ENCODE results near the gene KCNJ18. TPM values are rescaled to one million over a fixed set of nuclear protein-coding genes. Genes with fewer than 3 reads are reported as not detected.
"Not testable (repeated sequence)": the region's sequence is repeated elsewhere in the genome, so short reads cannot be mapped to it uniquely, and the experiment has no call there.

KCNJ18 gene
- total and polyA plus RNA-seq, 8 donors = not detected

GRCh38 chr17:21665935-21666493 lies 26.3 kb upstream of the KCNJ18 start:
- H3K27ac ChIP-seq; H3K9me3 ChIP-seq; H3K4me3 ChIP-seq; intact Hi-C loops (cut with DNase I); ATAC-seq; H3K27me3 ChIP-seq; FAIRE-seq; H3K36me3 ChIP-seq; H3K4me1 ChIP-seq: not testable (repeated sequence)
- DNase-seq = peak in 2 of 6 donors; percentile 52 to 54
- WGBS, 2 donors = 26 to 35% methylated on average over 2 of the region's 2 CpGs

DNA sequence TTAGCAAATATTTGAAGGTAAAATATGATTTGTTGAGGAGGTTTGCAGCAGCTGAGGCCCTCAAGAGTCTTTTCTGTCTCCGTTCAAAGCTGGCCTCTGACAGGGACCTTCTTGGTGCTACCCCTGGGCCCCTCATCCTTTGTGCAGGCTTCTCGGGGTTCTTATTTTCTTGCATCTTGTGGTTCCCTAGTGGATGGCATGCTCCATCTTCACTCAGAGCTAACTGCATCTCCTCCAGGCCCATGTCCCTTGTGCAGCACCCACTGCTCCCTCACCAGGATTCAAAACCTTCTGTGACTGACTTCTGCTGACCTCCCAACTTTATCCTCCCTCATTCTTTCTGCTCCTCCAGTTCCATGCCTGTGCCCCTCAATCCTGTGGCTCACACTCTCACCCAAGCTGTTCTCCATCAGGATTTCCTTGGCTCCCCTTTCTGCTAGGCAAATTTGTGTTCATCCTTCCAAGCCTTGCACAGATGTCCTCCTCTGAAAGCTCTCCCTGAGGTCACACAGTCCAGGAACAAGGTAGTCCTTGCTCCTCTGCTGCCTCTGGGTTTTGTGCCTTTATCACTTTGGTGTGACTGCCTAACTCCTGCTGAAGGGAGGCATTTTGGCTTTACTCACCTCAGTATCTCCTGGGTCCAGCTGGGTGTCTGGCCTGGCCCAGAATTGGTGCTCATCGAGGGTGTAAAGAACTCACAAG lies 25.5 kb upstream of the KCNJ18 start:
- H3K27ac ChIP-seq; ATAC-seq; FAIRE-seq; H3K4me1 ChIP-seq; H3K36me3 ChIP-seq; H3K27me3 ChIP-seq; H3K4me3 ChIP-seq; H3K9me3 ChIP-seq; intact Hi-C loops (cut with DNase I): not testable (repeated sequence)
- 33 to 39% methylated on average over 3 of the region's 3 CpGs for WGBS, 2 donors
- peak in 2 of 6 donors; percentile 14 to 33 for DNase-seq

GRCh38 chr17:21667413-21668117 lies 24.8 kb upstream of the KCNJ18 start:
- H3K9me3 ChIP-seq; H3K27me3 ChIP-seq; H3K4me3 ChIP-seq; FAIRE-seq; intact Hi-C loops (cut with DNase I); H3K36me3 ChIP-seq; H3K27ac ChIP-seq; ATAC-seq; H3K4me1 ChIP-seq: not testable (repeated sequence)
- WGBS, 2 donors = 31 to 35% methylated on average over 7 of the region's 7 CpGs
- DNase-seq = peak in 3 of 6 donors; percentile 8 to 53 (median 46)

DNA sequence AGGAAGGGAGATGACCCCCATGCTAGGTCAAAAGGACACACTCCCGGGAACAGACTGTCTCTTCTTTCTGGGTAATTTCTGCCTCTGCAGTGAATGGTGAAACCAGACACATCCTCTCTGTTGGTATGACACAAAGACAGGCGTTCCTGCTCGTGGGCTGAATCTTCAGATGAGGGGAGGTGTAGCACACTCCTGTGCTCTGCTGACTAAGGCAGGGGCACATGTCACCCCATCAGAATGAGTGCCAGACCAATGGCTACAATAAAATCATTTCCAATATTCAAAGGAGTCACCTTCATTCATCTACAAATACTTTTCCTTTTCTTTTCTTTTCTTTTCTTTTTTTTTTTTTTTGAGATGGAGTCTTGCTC lies 24.2 kb upstream of the KCNJ18 start:
- ATAC-seq; H3K9me3 ChIP-seq; H3K27me3 ChIP-seq; H3K27ac ChIP-seq; H3K36me3 ChIP-seq; H3K4me3 ChIP-seq; FAIRE-seq; H3K4me1 ChIP-seq; intact Hi-C loops (cut with DNase I): not testable (repeated sequence)
- DNase-seq = peak in 1 of 6 donors; percentile 22
- 45 to 55% methylated on average over 3 of the region's 3 CpGs for WGBS, 2 donors

DNA sequence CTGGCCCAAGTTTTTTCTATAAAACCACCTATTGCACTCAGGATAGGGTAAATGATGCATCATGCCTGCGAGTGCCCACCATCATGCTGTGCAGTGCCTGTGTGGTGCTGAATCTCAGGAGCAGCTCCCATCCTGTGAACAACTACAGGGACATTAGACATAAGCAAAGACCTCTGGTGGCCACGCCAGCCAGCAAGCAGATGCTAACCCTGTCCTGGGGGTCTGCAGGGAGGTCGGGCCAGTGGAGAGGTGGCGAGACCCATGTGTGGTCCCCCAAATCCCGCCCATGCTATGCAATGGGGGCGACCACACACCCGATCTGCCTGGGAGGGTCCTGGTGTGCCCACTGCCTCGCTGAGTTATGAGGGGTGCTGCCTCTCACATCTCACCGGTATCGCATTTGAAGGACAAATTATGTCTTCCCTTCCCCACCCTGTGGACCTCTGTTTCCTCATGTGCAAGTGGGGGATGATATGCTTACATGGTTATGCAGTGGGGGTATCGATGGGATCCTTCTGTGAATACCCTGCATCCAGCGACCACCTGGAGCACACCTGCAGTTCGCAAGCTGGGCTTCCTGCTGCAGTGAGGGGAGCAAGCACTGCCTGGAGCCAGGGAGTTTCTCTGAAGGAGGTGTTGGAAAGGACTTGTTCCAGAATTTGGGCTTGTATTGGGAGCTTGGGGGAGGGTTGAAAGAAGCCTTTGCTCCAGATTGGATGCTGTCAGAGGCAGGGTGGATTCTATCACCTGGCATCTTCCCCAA lies 23.4 kb upstream of the KCNJ18 start:
- DNase-seq = peak in 3 of 6 donors; percentile 7 to 56 (median 54)
- FAIRE-seq; ATAC-seq; H3K4me3 ChIP-seq; H3K27me3 ChIP-seq; H3K4me1 ChIP-seq; intact Hi-C loops (cut with DNase I); H3K9me3 ChIP-seq; H3K36me3 ChIP-seq; H3K27ac ChIP-seq: not testable (repeated sequence)
- WGBS, 2 donors = 58 to 66% methylated on average over 11 to 13 of the region's 13 CpGs

- DNase-seq = peak in 2 of 6 donors; percentile 49 to 52
- H3K4me3 ChIP-seq; H3K27ac ChIP-seq; H3K4me1 ChIP-seq; ATAC-seq; H3K36me3 ChIP-seq; H3K9me3 ChIP-seq; FAIRE-seq; intact Hi-C loops (cut with DNase I); H3K27me3 ChIP-seq: not testable (repeated sequence)
- WGBS, 2 donors = 55 to 61% methylated on average over 10 of the region's 10 CpGs
Measured at GRCh38 chr17:21669616-21670360, 22.5 kb upstream of the KCNJ18 start.

DNA sequence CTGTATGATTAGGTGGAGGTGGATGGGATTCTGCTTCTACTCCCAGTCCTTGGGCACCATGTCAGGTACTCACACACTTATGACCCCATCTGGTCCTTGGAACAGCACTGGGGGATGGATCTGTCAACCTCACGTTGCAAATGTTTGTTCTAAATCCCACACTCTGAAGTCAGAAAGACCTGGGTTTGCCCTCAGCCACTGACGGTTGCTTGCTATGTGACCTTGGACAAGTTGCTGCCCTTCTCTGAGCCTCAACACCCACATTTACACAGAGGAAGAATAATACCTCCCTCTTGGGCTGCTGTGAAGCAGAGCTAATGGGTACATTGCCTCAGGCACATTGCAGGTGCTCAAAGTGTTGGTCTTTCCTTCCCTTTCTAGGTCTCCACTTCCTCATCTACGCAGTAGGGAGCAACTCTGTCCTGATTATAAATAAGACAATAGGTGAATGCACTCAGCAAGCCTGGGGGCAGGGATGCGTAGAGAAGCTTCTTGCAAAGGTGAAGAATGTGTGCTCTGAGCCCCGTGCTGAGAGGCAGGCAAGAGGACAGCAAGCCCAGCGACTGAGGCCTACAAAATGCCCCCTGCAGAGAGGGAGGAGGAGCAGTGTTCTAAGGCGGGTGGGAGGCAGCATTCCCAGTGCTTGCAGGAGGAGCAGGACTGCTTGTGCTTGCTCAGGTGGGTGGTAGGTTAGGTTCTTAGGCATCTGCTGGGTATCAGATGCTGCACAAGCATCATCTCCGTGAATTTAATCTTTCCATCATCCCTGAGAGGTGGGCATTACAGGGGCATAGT lies 21.8 kb upstream of the KCNJ18 start:
- 36 to 38% methylated on average over 8 of the region's 8 CpGs for WGBS, 2 donors
- H3K9me3 ChIP-seq; H3K36me3 ChIP-seq; H3K27me3 ChIP-seq; H3K4me1 ChIP-seq; ATAC-seq; H3K27ac ChIP-seq; FAIRE-seq; intact Hi-C loops (cut with DNase I); H3K4me3 ChIP-seq: not testable (repeated sequence)
- peak in 3 of 6 donors; percentile 3 to 33 (median 24) for DNase-seq

DNA sequence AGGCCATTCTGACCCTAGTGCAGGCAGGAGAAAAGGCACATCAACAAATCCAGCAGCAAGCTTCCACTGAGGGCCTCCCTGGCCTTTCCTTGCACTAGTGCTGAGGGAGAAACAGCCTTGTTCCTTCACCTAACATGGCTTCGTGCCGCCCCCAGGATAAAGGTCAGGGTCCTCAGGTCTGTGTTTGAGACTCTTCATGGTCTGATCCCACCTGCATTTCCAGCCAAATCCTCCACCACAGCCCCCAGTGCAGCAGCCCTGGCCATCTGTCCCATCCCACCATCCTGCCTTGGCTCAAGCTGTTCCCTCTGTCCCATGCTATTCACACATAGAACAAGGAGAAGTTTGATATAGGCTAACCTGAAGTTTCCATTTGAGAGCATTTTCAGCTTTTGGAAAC lies 20.9 kb upstream of the KCNJ18 start:
- H3K36me3 ChIP-seq; H3K27me3 ChIP-seq; H3K27ac ChIP-seq; H3K4me1 ChIP-seq; ATAC-seq; intact Hi-C loops (cut with DNase I); FAIRE-seq; H3K9me3 ChIP-seq; H3K4me3 ChIP-seq: not testable (repeated sequence)
- DNase-seq = peak in 3 of 6 donors; percentile 2 to 39 (median 31)
- WGBS, 2 donors = 63 to 66% methylated on average over 2 of the region's 2 CpGs

DNA sequence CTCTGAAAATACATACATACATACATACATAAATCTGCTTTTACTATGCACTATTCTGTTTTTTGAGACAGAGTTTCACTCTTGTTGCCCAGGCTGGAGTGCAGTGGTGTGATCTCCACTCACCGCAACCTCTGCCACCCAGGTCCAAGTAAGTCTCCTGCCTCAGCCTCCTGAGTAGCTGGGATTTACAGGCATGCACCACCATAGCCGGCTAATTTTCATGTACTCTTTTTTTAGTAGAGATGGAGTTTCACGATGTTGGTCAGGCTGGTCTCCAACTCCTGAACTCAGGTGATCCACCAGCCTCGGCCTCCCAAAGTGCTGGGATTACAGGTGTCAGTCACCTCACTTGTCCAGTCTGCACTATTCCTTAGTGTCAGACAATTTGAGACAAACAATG lies 20.5 kb upstream of the KCNJ18 start:
- H3K9me3 ChIP-seq; ATAC-seq; H3K27me3 ChIP-seq; FAIRE-seq; H3K4me3 ChIP-seq; H3K27ac ChIP-seq; intact Hi-C loops (cut with DNase I); H3K4me1 ChIP-seq; DNase-seq; H3K36me3 ChIP-seq: not testable (repeated sequence)
- 68 to 70% methylated on average over 4 of the region's 4 CpGs for WGBS, 2 donors

DNA sequence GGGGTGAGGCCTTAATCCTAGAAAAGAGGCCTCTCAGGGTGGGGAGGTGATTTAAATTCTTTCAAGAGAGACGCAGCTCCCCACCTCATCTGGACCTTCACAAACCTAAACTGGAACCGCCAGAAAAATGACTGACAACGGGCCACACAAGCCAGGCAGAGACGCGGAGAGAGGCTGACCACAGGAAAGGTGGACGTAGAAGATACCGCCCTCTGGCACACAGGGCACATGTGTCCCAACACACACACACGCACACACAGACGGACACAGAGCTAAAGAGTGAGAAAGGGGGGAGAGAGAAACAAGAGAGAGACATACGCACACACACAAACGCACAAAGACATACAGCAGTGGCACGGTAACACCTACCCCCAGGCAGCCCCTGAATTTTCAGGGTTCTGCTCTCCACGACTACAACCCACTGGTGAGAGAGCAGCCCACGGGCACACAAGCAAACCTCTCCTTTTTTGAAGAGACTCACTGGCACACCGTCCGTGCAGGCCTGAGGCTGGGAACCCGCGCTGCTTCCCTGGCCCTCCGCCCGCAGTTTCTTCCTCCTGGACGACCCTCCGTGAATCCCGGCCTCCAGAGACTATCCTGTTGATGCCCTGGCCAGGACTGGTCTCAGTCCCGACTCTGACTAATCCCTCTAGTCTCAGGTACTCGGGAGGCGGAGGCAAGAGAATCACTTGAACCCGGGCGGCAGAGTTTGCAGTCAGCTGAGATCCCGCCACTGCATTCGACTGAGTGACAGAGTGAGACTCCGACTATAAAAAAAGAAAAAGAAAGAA lies 18.7 kb upstream of the KCNJ18 start:
- H3K36me3 ChIP-seq; H3K9me3 ChIP-seq; ATAC-seq; H3K4me1 ChIP-seq; FAIRE-seq; intact Hi-C loops (cut with DNase I); H3K27me3 ChIP-seq; H3K4me3 ChIP-seq; H3K27ac ChIP-seq: not testable (repeated sequence)
- DNase-seq = peak in 2 of 6 donors; percentile 43 to 60
- 76 to 80% methylated on average over 31 of the region's 31 CpGs for WGBS, 2 donors

Measured in pancreas (tissue), 10 donors.